MM.1S (cell line): ENCODE measurements around the gene COL18A1.

Source experiments
- DNase-seq: peaks from one replicate; pipeline ENCODE4 v3.0.0-alpha.2; 2015
- H2AFZ ChIP-seq: fragments of 300-600 bp; sonication (generic); 2 replicates; pipeline ENCODE4 v1.6.0; 2016; ENCODE audit warnings: antibody characterized with exemption, low read length
- H3F3A ChIP-seq: fragments of 300-600 bp; sonication (generic); 2 replicates; pipeline ENCODE4 v1.6.1; 2016; ENCODE audit warnings: mild to moderate bottlenecking, antibody characterized with exemption, low read length, moderate library complexity, mixed read lengths; ENCODE audit not compliant: insufficient read depth
- H3K27ac ChIP-seq: fragments of 300-600 bp; sonication (generic); 2 replicates; pipeline ENCODE4 v1.5.1; 2016; ENCODE audit warnings: mild to moderate bottlenecking, low read length
- H3K27me3 ChIP-seq: fragments of 300-600 bp; sonication (generic); replicated peaks from 2 replicates; pipeline ENCODE4 v1.6.0; 2016; ENCODE audit warnings: low read length; ENCODE audit not compliant: insufficient read depth
- H3K36me3 ChIP-seq: fragments of 300-600 bp; sonication (generic); replicated peaks from 2 replicates; pipeline ENCODE4 v1.6.1; 2016; ENCODE audit warnings: mild to moderate bottlenecking, low read length, mixed read lengths; ENCODE audit not compliant: insufficient read depth
- H3K4me1 ChIP-seq: fragments of 300-600 bp; sonication (generic); 2 replicates; pipeline ENCODE4 v1.6.1; 2016; ENCODE audit warnings: low read length, mixed read lengths
- H3K4me2 ChIP-seq: fragments of 300-600 bp; sonication (generic); 2 replicates; pipeline ENCODE4 v1.6.0; 2016; ENCODE audit warnings: low read depth, low read length
- H3K4me3 ChIP-seq: fragments of 300-600 bp; sonication (generic); 2 replicates; pipeline ENCODE4 v1.5.1; 2016; ENCODE audit warnings: low read length, mixed read lengths
- H3K79me2 ChIP-seq: fragments of 300-600 bp; sonication (generic); 2 replicates; pipeline ENCODE4 v1.6.1; 2016; ENCODE audit warnings: mixed run types, low read length, mixed read lengths
- H3K9ac ChIP-seq: fragments of 300-600 bp; sonication (generic); 2 replicates; pipeline ENCODE4 v1.6.1; 2016; ENCODE audit warnings: low read length, mixed read lengths
- H3K9me2 ChIP-seq: fragments of 300-600 bp; sonication (generic); replicated peaks from 2 replicates; pipeline ENCODE4 v1.6.1; 2016; ENCODE audit warnings: mild to moderate bottlenecking, low read length, mixed read lengths; ENCODE audit not compliant: insufficient read depth
- H3K9me3 ChIP-seq: fragments of 300-600 bp; sonication (generic); replicated peaks from 2 replicates; pipeline ENCODE4 v1.6.1; 2016; ENCODE audit warnings: mild to moderate bottlenecking, low read length, mixed read lengths; ENCODE audit not compliant: insufficient read depth
- H4K20me1 ChIP-seq: fragments of 300-600 bp; sonication (generic); 2 replicates; pipeline ENCODE4 v1.6.1; 2016; ENCODE audit warnings: mild to moderate bottlenecking, low read length, moderate library complexity, mixed read lengths; ENCODE audit not compliant: insufficient read depth
- CTCF ChIP-seq: fragments of 300-600 bp; sonication (generic); IDR thresholded peaks from 2 replicates; pipeline ENCODE4 v1.5.1; 2016; ENCODE audit warnings: antibody characterized with exemption, low read length, mixed read lengths
- EZH2 ChIP-seq: fragments of 300-600 bp; sonication (generic); optimal IDR thresholded peaks from 2 replicates; pipeline ENCODE3; 2017; ENCODE audit warnings: low read depth, mild to moderate bottlenecking, antibody characterized with exemption, low read length, mixed read lengths
- EZH2phosphoT487 ChIP-seq: fragments of 300-600 bp; sonication (generic); IDR thresholded peaks from 2 replicates; pipeline ENCODE4 v1.6.1; 2018; ENCODE audit warnings: antibody characterized with exemption, low read length

COL18A1 gene

GRCh38 chr21:45458281-45459170 lies 53.6 kb downstream of the COL18A1 start:
- Histone ChIP-seq H4K20me1 (no peaks in the 10 kb centered on the region), H3K4me1 (no peaks in the 10 kb centered on the region), H3K36me3 (no peaks in the 10 kb centered on the region), H2AFZ (no peak overlapping the region), H3K9me3 (no peaks in the 10 kb centered on the region), H3K9me2 (no peaks in the 10 kb centered on the region), H3K4me3 (no peak overlapping the region), H3K27me3 (peaks cover 99% of the 10 kb centered on the region), H3K4me2 (no peak overlapping the region), H3K9ac (no peak overlapping the region), H3F3A (no peaks in the 10 kb centered on the region), H3K79me2 (no peaks in the 10 kb centered on the region), H3K27ac (no peak overlapping the region)
- TF ChIP-seq EZH2 = no peak
- no peak for TF ChIP-seq EZH2phosphoT487
- no peak for TF ChIP-seq CTCF
- DNase-seq = no peak

- Histone ChIP-seq H3K4me2 (no peak overlapping the region), H3K27ac (no peak overlapping the region), H3K79me2 (no peaks in the 10 kb centered on the region), H3K9me3 (no peaks in the 10 kb centered on the region), H3K36me3 (no peaks in the 10 kb centered on the region), H3K27me3 (peaks cover 99% of the 10 kb centered on the region), H3K9me2 (no peaks in the 10 kb centered on the region), H4K20me1 (no peaks in the 10 kb centered on the region), H2AFZ (no peak overlapping the region), H3K4me3 (no peak overlapping the region), H3K9ac (no peak overlapping the region), H3K4me1 (no peaks in the 10 kb centered on the region), H3F3A (no peaks in the 10 kb centered on the region)
- TF ChIP-seq EZH2phosphoT487 (no peak), EZH2 (no peak), CTCF (no peak)
- DNase-seq = no peak
Measured at GRCh38 chr21:45459171-45460010, 54.4 kb downstream of the COL18A1 start.

- no peaks in the 10 kb centered on the region for H3K9me2 ChIP-seq
- TF ChIP-seq EZH2 (no peak), EZH2phosphoT487 (no peak), CTCF (no peak)
- no peaks in the 10 kb centered on the region for H4K20me1 ChIP-seq
- H3F3A ChIP-seq = no peaks in the 10 kb centered on the region
- no peak overlapping the region for H2AFZ ChIP-seq
- no peaks in the 10 kb centered on the region for H3K36me3 ChIP-seq
- no peak overlapping the region for H3K9ac ChIP-seq
- H3K9me3 ChIP-seq = no peaks in the 10 kb centered on the region
- H3K27me3 ChIP-seq = peaks cover 99% of the 10 kb centered on the region
- H3K27ac ChIP-seq = no peak overlapping the region
- H3K4me2 ChIP-seq = no peak overlapping the region
- no peaks in the 10 kb centered on the region for H3K4me1 ChIP-seq
- DNase-seq = no peak
- no peaks in the 10 kb centered on the region for H3K79me2 ChIP-seq
- H3K4me3 ChIP-seq = no peak overlapping the region
Measured at GRCh38 chr21:45460011-45460565, 55.1 kb downstream of the COL18A1 start.
